Hypothalamus (tissue), 51 donors: ENCODE data around the gene SBF1.

Experiments used
- DNase-seq, 51 donors: peaks; one replicate each; lab custom pipeline; 2025; lab: John Stamatoyannopoulos, UW

The SBF1 gene

GRCh38 chr22:50408311-50408710, 66.5 kb downstream of the SBF1 start:
- no peak for DNase-seq

DNA sequence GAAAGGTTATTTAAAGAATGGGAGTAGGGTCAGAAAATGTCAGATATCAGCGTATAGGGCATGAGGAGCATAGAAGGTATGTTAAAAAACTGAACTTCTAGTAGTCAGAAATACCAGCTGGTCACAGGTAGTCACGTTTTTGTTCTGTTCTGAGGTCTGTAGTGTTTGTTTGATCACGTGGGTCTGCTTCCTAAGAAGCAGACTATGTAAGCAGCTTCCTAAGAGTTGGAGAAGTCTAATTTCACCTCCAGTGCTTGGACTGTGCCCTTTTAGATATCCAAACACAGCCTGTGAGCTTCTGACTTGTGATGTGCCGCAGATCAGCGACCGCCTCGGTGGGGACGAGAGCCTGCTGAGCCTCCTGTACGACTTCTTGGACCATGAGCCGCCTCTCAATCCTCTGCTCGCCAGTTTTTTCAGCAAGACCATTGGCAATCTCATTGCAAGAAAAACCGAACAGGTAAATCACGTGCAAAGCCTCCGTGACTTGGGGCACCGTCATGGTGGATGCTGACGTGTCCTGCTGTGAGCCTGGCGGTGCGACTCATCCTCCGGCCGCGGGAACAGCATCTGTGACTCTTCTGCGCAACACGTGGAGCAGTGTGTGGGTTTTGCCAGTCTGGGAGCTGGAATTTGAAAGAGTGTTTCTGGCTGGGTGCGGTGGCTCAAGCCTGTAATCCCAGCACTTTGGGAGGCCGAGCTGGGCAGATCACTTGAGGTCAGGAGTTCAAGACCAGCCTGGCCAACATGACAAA, 68.2 kb downstream of the SBF1 start:
- DNase-seq: no peak

GRCh38 chr22:50403701-50404101, 71.1 kb downstream of the SBF1 start:
- DNase-seq: peak in 29 of 51 donors; percentile 4 to 61 (median 35)

DNA sequence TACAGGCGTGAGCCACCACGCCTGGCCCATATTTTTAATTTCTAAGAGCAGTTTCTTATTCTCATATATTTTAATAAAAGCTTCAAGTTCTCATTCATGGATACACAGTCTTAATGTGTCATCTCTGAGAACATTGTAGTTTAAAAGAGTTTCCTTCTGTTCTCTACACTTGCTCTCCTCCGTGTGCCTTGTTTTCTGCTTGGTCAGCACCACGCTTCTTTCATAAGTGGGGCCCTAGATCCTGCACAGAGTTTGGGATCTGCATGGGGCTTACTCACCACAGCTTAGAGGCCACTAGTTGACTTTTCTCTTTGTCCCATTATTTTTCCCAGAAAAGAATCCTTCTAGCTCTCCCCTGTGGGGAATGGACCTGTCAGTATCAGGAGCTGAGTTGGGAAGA, 72.9 kb downstream of the SBF1 start:
- no peak for DNase-seq

GRCh38 chr22:50400931-50401330, 73.9 kb downstream of the SBF1 start:
- no peak for DNase-seq

DNA sequence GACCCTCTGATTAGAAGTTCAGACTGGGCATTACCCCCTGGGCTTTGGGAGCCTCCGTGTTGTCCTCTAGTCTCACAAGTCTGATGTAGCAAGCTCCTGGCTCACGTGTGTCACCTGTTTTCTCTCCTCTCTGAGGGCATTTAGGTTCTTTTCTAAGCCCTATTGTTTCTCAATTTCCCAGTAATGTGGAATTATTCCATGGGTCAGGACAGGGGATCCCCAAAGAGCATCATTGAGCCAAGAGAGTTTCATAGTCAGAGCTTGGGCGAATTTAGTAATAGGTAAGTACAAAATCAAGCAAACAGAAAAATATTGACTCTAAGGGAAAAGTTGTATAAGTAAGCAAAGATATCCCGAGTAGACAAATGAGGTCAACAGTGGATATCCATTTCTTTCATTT, 74.4 kb downstream of the SBF1 start:
- DNase-seq: no peak

DNA sequence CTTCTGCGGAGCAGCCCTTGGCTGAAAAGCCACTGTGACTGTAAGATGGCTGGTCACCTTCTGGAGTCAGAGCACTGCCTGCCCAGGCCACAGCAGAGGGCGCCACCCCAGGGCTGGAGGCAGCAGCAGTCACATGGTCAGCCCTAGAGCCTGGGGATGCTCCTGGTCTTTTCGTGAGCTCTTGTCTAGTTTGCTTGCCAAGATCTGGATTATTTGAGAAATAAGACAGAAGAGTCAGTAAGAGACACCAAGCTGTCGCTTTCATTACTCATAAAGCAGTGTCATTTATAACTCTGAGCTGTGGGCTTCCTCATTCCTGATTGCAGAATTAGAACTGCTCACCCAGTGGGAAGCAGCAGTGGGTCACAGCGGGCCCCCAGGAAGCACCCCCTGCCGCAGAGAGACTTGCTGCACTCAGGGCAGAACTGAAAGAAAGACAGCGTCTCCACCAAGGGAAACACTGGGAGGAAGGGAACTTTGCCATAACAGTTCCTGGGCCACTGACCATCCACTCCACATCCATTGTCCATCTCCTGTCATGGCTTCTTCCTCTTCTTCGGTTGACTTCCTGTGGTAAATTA, 75.0 kb downstream of the SBF1 start:
- DNase-seq: peak in 37 of 51 donors; percentile 12 to 72 (median 35)

DNA sequence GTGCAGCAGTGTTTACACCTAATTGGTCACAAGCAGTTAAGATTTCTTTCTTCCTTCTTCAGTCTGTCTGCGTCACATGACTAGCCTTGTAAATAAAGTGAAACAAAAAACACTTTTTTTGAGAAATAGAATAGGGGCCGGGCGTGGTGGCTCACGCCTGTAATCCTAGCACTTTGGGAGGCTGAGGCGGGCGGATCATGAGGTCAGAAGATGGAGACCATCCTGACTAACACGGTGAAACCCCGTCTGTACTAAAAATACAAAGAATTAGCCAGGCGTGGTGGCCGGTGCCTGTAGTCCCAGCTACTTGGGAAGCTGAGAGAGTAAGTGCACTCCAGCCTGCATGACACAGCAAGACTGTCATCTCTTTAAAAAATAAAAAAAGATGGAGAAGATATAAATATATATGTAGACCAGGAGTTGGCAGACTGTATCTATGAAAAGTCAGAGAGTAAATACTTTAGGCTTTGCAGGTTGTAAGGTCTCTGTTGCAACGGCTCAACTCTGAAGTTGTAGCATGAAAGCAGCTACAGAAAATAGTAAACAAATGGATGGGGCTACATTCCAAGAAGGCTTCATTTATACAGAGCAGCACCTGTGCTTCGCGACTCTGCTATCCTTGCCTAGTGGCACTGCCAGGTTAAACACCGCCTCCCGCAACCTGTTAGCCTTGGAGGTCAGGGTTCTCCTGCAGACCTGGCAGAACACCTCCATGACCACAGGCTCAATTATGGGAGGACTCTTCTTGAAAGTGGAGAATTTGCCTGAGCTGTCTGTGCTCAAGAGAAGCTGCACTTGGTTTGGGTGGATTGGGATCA, 75.8 kb downstream of the SBF1 start:
- DNase-seq: no peak

DNA sequence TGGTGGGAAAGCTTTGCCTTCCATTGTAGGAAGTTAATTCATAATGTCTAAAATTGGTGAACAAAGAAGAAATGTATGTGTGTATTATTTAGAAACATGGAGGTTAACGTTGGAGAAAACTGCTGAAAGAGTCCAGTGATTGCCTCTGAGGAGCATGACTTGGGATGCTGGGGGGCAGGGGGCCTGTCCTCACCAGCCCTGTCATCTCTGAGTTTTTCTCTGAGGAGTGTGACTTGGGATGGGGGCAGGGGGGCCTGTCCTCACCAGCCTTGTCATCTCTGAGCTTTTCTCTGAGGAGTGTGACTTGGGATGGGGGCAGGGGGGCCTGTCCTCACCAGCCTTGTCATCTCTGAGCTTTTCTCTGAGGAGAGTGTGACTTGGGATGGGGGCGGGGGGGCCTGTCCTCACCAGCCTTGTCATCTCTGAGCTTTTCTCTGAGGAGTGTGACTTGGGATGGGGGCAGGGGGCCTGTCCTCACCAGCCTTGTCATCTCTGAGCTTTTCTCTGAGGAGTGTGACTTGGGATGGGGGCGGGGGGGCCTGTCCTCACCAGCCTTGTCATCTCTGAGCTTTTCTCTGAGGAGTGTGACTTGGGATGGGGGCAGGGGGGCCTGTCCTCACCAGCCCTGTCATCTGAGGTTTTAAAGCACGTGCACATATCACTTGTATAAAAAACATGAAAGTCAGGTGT, 77.3 kb downstream of the SBF1 start:
- peak in 1 of 51 donors; percentile 17 for DNase-seq

DNA sequence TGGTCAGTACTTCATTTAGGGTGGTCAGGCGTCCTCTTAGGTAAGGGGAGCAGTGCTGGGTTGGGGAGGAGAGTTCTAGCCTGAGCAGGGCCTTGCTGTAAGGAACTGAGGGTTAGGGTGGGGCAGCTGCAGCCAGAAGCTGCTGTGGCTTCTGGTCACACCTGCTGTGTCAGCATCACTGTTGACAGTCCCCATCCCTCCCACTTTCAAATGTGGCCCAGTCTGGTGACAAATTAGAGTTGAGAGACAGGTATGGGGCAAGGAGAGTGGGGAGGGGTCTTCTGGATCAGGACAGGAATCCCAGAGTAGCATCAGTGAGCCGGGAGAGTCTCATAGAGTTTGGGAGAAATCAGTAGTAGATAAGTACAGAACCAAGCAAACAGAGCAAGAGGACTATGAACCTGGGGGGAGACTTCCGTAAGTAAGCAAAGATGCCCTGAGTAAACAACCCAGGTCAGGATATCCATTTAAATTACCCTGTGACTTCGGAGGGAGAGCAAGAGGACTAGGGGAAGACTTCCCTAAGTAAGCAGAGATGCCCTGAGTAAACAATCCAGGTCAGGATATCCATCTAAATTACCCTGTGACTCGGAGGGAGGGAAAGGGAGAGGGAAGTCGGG, 78.0 kb downstream of the SBF1 start:
- DNase-seq: no peak
